K562 (cell line): ENCODE measurements around the gene KLHL14.

Experiments
- CTCF ChIP-seq, 3 experiments: IDR thresholded peaks in 2 of 3; conservative IDR thresholded peaks in 1 of 3; 2 replicates each; pipeline ENCODE4 v1.5.1; 2011 to 2012; ENCODE audit warnings: low read length in 3 of 3, mild to moderate bottlenecking in 3 of 3, control low read depth in 2 of 3, improper control_type of control experiment in 1 of 3, inconsistent platforms in 1 of 3, low read depth in 1 of 3, mixed read lengths in 1 of 3, moderate library complexity in 1 of 3; ENCODE audit not compliant: insufficient read depth in 2 of 3
- ELF1 ChIP-seq: fragments of 200-800 bp; sonication (Bioruptor generic); IDR thresholded peaks from 2 replicates; pipeline ENCODE4 v1.6.1; 2016; ENCODE audit warnings: missing genetic modification characterization, missing compliant biosample characterization
- EZH2 ChIP-seq: IDR thresholded peaks from 2 replicates; pipeline ENCODE4 v1.6.1; 2012; ENCODE audit warnings: low read depth, mild to moderate bottlenecking, inconsistent platforms, low read length, borderline replicate concordance
- FOXK1 ChIP-seq: sonication (generic); formaldehyde crosslinking; IDR thresholded peaks from 2 replicates; pipeline ENCODE4 v1.8.0; 2022; ENCODE audit warnings: missing genetic modification reagents, mild to moderate bottlenecking, borderline replicate concordance
- FOXP1 ChIP-seq: sonication (generic); formaldehyde crosslinking; IDR thresholded peaks from 2 replicates; pipeline ENCODE4 v1.8.0; 2022; ENCODE audit warnings: mild to moderate bottlenecking, missing genetic modification reagents
- KDM4B ChIP-seq, 2 experiments: fragments of 450-650 bp in 1 of 2; sonication (generic) in 1 of 2; IDR thresholded peaks; 2 replicates each; pipeline ENCODE4 v1.6.1; 2016 to 2017; ENCODE audit warnings: borderline replicate concordance in 2 of 2, antibody characterized with exemption in 1 of 2, low read depth in 1 of 2, mild to moderate bottlenecking in 1 of 2
- NFIC ChIP-seq: fragments of 450-650 bp; IDR thresholded peaks from 2 replicates; pipeline ENCODE4 v1.6.1; 2017; ENCODE audit warnings: mild to moderate bottlenecking, inconsistent platforms
- PHF21A ChIP-seq: fragments of 450-650 bp; IDR thresholded peaks from 2 replicates; pipeline ENCODE4 v1.6.1; 2017; ENCODE audit warnings: low read depth, borderline replicate concordance
- PKNOX1 ChIP-seq: fragments of 450-650 bp; IDR thresholded peaks from 2 replicates; pipeline ENCODE4 v1.6.1; 2016
- POLR2AphosphoS5 ChIP-seq: IDR thresholded peaks from 2 replicates; pipeline ENCODE4 v1.6.1; 2011; ENCODE audit warnings: mild to moderate bottlenecking, low read depth, low read length, moderate library complexity; ENCODE audit not compliant: control insufficient read depth, insufficient read depth
- SIRT6 ChIP-seq: IDR thresholded peaks from one replicate; pipeline ENCODE4 v1.6.1; 2012; ENCODE audit warnings: low read depth, mild to moderate bottlenecking, control low read depth, inconsistent platforms, low read length, moderate library complexity
- ZKSCAN8 ChIP-seq: fragments of 200-800 bp; sonication (Bioruptor generic); IDR thresholded peaks from 2 replicates; pipeline ENCODE4 v1.6.1; 2016; ENCODE audit warnings: missing genetic modification characterization, missing compliant biosample characterization
- ZNF280B ChIP-seq: fragments of 250-450 bp; sonication (Bioruptor Pico); IDR thresholded peaks from 2 replicates; pipeline ENCODE4 v1.5.1; 2021; ENCODE audit warnings: mild to moderate bottlenecking
- ZNF354B ChIP-seq: fragments of 250-450 bp; sonication (Bioruptor Pico); IDR thresholded peaks from 2 replicates; pipeline ENCODE4 v1.4.0; 2020

- TF ChIP-seq CTCF (IDR thresholded peaks at IDR 0.05 in 2 of 3, conservative IDR thresholded peaks at IDR 0.05 in 1 of 3; ENCODE audit: insufficient read depth in 2 of 3, low read depth in 1 of 3, low read length in 3 of 3) (no peak), EZH2 (no peak), ZNF354B (CRISPR knock-in tag) (no peak), NFIC (no peak), FOXP1 (CRISPR knock-in tag) (no peak), ZNF280B (CRISPR knock-in tag) (no peak), PHF21A (no peak), ELF1 (no peak), ZKSCAN8 (CRISPR knock-in tag) (no peak), POLR2AphosphoS5 (no peak), KDM4B (IDR thresholded peaks at IDR 0.05; ENCODE audit: borderline replicate concordance in 2 of 2, low read depth in 1 of 2) (no peak), PKNOX1 (no peak), SIRT6 (no peak), FOXK1 (CRISPR knock-in tag) (no peak)
Observed at GRCh38 chr18:32804134-32804888, 31.5 kb upstream of the KLHL14 start.
